HTR-8/SVneo (cell line): ENCODE results near the gene MUTYH.
A peak's percentile ranks its signal among the peaks of the same experiment; 100 is the strongest.
"Not testable (repeated sequence)": the region's sequence is repeated elsewhere in the genome, so short reads cannot be mapped to it uniquely, and the experiment has no call there.

Experiments used
- DNase-seq: peaks from one replicate; pipeline ENCODE4 v3.0.0; 2011; ENCODE audit warnings: low spot score, mixed read lengths; ENCODE audit not compliant: insufficient read length
- FAIRE-seq: peaks from 2 replicates; lab custom pipeline; 2011; peaks lifted over from hg19 to GRCh38; lab: Jason Lieb, UNC

MUTYH gene

DNA sequence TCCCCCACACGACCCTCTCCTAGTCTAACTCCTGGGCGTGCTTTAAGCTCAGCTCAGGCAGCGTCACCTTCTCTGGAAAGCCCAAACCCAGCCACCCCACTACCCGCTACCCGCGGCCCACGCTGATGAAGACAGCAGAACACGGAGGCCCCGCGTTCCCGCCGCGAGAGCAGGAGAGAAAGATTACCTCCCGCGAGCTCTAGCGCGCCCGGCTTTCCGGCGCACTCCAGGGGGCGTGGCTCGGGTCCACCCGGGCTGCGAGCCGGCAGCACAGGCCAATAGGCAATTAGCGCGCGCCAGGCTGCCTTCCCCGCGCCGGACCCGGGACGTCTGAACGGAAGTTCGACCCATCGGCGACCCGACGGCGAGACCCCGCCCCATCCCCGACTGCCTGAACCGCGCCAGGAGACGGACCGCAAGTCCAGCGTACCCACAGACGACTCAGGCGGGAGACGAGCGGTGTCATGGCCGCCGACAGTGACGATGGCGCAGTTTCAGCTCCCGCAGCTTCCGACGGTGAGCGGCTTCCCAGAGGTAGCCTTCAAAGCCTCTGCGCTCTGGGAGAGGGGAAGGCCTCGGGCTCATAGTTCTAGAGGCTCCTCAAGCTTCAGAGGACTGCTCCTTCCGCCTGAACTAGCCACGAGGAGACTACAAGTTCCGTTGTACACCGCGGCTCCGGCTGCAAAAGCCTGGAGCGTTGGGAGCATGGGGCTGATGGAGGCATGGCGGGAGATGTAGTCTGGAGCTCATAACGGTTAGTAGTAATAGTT lies at the start of gene MUTYH, which contains the start of gene TOE1:
Gene MUTYH, minus strand, starts transcription at position 652 of the 770 bp plus-strand sequence. CDS start 5,935 bp downstream, outside the sequence.
Gene TOE1, plus strand, starts transcription at position 382 of the 770 bp plus-strand sequence. Its CDS starts 83 bp downstream, at position 465.
- DNase-seq (peak; percentile 88), FAIRE-seq (peak; percentile 72)

- FAIRE-seq (no peak), DNase-seq (no peak)
Observed at GRCh38 chr1:45386219-45386618, 46.0 kb upstream of the MUTYH start.

GRCh38 chr1:45385302-45385701 lies 45.1 kb upstream of the MUTYH start:
- no peak for FAIRE-seq
- DNase-seq, result no peak

DNA sequence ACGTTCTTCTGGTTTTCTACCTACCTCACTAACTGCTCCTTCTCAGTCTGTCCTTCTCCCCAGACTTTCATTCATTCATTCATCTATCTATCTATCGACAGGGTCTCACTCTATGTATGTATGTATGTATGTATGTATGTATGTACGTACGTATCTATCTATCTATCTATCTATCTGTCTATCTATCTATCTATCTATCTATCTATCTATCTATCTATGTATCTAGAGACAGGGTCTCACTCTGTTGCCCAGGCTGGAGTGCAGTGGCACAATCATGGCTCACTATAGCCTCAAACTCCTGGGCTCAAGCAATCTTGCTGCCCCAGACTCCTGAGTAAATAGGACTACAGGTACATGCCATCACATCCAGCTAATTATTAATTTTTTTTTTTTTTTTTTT lies 44.0 kb upstream of the MUTYH start:
- DNase-seq, FAIRE-seq: not testable (repeated sequence)

DNA sequence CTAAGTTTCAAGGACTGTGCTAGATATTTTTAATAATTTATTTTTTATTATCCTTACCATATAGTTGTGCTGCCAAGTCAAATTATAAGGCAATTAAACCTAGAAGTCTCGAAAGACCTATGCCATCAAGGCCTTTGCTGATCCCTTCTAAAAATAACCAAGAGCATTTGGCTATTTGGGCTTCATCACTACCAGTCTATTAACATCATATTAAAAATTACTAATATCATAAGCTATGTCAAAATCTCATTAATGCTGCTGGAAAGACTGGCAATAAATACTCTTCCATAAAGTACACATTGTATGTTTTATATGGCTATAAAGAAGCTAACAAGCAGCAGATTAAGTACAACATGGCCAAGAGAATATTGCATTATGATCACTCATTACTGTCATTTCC lies 43.0 kb upstream of the MUTYH start:
- DNase-seq (no peak), FAIRE-seq (no peak)

GRCh38 chr1:45381243-45381642 lies 41.0 kb upstream of the MUTYH start:
- DNase-seq, result no peak
- FAIRE-seq, result no peak

DNA sequence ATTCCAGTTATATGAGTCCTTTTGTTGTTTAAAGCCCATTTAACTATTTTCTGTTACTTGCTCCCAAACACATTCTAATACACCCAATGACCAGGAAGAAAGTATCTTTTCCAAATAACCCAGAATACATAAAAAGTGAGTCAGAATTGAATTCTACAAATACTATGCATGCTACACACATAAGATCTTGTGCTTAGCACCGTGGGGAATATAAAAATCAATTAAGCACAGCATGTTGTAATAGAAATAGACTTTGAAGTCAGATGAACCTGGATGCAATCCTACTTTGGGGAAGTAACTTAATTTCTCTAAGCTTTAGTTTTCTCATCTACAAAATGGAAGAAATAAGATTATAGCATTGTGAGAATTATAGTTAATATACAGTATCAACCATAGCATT lies 40.5 kb upstream of the MUTYH start:
- DNase-seq (no peak), FAIRE-seq (no peak)

DNA sequence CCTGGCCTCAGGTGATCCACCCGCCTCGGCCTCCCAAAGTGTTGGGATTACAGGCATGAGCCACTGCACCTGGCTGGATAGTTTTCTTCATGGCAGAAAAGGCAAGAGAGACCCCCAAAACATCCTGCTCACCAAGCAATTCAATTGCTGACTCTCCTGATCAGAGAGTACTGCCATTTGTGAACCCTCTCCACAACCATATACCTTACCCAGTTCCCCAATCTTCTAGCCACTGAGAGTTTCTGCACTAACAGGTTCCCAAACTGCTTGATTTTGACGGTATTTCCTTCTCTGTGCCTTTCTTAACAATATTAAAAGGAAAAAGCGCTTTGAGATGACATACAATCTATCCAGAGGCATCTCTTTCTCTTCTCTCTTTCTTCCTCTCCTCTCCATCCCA lies 39.9 kb upstream of the MUTYH start:
- no peak for DNase-seq
- no peak for FAIRE-seq

- FAIRE-seq, result no peak
- no peak for DNase-seq
Observed at GRCh38 chr1:45379524-45379923, 39.3 kb upstream of the MUTYH start.

DNA sequence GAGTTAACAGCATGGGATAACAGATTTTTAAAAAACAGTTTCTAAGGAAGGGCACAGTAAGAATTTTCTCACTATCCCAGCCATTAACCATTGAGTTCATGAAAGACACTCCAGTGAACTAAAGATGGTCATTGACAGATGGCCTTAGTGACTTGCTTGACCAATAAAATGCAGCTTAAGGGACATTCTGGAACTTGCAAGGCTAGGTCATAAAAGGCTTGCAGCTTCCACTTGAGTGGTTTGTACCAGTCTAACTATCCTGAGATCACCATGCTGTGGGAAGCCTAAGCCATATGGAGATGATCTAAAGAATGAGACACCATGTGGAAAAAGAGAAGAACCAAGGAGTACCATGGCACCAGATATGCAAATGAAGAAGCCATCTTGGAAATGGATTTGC lies 37.9 kb upstream of the MUTYH start:
- FAIRE-seq, result no peak
- DNase-seq, result no peak

GRCh38 chr1:45375104-45376090 lies 35.2 kb upstream of the MUTYH start:
- FAIRE-seq (no peak), DNase-seq (no peak)

DNA sequence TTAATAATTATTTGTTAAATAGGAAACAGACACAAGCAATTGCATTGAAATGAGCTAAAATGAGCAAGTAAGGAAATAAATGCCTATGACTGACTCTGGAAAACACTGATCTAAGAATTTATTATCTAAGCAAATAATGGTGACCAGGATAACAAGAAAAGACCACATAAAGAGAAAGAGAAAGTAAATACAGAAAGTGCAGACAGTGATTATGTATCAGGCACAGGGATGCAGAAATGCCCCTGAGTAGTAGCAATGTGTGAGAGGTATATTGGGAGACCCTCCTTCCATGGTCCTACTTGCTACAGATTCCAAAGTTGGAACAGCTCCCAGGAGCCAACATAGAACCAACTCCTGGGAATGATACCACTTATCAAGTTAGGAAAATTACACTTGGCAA lies 33.3 kb upstream of the MUTYH start:
- FAIRE-seq, result no peak
- no peak for DNase-seq

GRCh38 chr1:45370575-45370974 lies 30.3 kb upstream of the MUTYH start:
- FAIRE-seq (no peak), DNase-seq (no peak)

DNA sequence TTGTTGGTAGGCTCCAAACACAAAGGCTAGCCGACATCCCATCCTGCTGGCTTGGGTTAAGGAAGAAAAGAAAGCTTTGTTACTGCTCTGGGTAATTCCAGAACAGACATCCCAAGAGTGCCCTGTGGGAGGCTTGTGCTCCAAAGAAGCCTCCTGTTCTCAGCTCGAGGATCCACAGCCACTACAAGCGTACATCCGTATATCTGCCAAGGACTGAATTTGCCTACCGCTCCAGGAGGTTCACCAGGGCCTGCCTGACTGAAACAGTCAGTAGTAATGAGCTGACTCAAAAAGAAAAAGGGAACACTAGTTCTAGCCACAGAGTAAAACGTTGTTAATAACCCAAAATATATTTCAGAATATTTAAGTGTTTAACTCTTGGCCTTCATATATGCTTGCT lies 24.8 kb upstream of the MUTYH start:
- FAIRE-seq, result no peak

DNA sequence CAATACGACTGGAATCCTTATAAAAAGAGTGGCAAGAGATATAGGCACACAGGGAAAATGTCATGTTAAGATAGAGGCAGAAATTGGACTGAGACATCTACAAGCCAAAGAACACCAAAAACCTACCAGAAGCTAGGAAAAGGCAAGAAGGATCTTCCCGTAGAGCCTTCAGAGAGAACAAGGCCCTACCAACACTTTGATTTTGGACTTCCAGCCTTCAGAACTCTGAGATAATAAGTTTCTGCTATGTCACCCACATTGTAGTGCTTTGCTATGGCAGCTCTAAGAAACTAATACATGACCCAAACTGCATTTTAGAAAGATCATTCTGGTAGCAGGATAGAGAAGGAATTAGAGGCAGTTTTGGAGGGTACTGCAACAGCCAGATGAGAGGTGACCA lies 24.1 kb upstream of the MUTYH start:
- FAIRE-seq, result no peak

More for the DNA sequence above, 24.8 kb upstream of the MUTYH start:
- no peak for DNase-seq

DNA sequence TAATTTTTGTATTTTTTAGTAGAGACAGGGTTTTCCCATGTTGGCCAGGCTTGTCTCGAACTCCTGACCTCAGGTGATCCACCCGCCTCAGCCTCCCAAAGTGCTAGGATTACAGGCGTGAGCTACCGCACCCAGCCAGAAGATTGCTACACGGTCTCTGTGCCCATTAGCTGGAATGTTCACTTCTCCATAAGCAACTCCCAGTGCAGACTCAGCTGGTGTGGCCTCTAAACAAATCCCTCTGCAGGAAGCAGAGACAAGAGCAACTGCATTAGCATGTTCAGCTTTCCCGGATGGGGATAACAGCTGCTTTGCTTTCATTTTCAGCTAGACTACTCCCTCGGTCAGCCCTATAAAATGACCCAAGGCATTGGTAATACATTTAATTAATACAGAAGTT lies 20.7 kb upstream of the MUTYH start:
- DNase-seq, FAIRE-seq: not testable (repeated sequence)

More for the DNA sequence above, 24.1 kb upstream of the MUTYH start:
- no peak for DNase-seq

GRCh38 chr1:45359882-45360513 lies 19.8 kb upstream of the MUTYH start:
- DNase-seq, result peak; percentile 29
- FAIRE-seq, result no peak

- no peak for DNase-seq
- FAIRE-seq, result no peak
Observed at GRCh38 chr1:45356186-45356585, 15.9 kb upstream of the MUTYH start.

GRCh38 chr1:45355683-45356082 lies 15.4 kb upstream of the MUTYH start:
- no peak for FAIRE-seq
- DNase-seq, result no peak

GRCh38 chr1:45354838-45355237 lies 14.6 kb upstream of the MUTYH start:
- DNase-seq (no peak), FAIRE-seq (no peak)
